GM08714 (cell line): ENCODE results near the gene KRT1.

Source experiments
- H3K4me3 ChIP-seq: fragments of 200-500 bp; sonication (Bioruptor generic); 2 replicates; pipeline ENCODE4 v1.5.1; 2014; ENCODE audit warnings: mild to moderate bottlenecking, low read length, inconsistent platforms
- ZNF274 ChIP-seq: IDR thresholded peaks from 2 replicates; pipeline ENCODE4 v1.6.1; 2012; ENCODE audit warnings: mild to moderate bottlenecking, low read depth, low read length

Gene KRT1

DNA sequence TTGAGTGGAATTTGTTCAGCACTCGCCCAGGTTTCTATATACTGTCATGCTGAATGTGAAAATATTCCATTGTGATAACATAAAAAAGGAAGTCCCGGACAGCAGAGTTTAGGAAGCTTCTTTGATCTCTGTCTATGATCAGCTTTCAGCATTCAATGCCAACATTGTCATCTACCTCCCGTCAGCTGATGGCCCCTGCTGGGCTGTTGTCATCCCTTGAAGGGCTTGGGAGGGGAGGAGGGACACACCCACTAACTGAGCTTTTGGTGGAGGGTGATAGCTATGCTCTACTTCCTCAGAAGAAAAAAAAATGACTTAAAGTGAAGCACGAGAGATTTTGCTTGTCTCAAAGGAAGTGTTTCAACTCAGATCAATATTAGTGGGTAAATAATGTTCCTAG is 27.8 kb upstream of the KRT1 start:
- TF ChIP-seq ZNF274, result no peak
- H3K4me3 ChIP-seq, result no peak overlapping the region

DNA sequence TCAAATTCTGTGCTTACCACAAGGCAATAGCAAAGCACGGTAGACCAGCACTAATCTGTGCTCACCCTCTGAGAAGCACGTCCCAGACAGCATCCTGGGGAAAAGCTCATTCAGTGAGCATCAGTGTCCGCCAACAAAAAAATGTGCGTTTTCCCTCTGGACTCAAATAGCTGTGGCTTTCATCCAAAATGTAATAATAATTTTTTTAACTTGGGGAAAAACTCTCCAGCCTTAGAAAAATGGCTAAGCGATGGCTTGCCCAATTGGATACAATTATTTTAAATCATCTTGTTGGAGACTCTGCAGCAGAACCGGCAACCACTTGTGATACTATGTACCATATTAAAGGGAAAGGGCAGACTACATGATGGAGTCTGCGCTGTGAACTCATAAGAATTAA is 24.3 kb upstream of the KRT1 start:
- no peak for TF ChIP-seq ZNF274
- no peak overlapping the region for H3K4me3 ChIP-seq

DNA sequence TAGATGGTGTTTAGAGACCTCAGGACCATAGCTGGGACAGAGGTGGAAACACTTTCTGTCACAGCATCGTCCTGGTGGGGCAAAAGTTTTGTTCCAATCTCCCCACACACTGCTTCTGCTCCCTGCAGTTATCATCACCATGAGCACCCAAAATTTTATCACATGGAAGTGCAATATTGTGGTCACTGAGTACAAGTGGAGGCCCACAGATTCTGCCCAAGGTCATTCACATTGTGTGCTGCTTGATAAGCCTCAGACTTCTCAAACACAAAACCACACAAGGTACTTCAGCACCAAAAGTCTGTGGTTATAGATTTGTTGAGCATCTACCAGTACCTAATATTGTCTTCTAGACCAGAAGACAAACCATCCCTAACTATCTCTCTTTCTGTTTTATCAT is 23.7 kb upstream of the KRT1 start:
- H3K4me3 ChIP-seq, result no peak overlapping the region
- no peak for TF ChIP-seq ZNF274

DNA sequence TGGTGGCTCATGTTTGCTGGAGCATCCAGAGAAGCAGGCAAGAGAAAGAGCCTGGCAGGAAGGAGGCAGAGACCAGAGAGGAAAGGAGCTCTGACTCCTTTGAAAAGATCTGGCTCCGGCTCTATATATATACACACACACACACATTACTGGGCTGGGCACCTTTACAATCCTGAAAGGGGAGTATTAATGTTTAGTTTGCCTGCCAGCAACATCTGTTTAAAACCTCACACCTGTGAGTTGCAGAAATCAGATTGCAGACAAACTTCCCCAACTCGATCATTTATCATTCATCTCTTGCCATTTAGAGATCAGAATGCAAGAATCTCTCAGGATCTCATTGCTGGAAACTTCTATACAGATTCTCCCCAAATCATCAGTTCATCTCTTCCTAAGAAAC is 23.2 kb upstream of the KRT1 start, which contains the start of gene KRT77:
Gene KRT77, minus strand, starts transcription at position 101 of the 400 bp plus-strand sequence. Its CDS starts 90 bp downstream, at position 11.
- TF ChIP-seq ZNF274, result no peak
- H3K4me3 ChIP-seq, result no peak within 1 kb of the TSS

DNA sequence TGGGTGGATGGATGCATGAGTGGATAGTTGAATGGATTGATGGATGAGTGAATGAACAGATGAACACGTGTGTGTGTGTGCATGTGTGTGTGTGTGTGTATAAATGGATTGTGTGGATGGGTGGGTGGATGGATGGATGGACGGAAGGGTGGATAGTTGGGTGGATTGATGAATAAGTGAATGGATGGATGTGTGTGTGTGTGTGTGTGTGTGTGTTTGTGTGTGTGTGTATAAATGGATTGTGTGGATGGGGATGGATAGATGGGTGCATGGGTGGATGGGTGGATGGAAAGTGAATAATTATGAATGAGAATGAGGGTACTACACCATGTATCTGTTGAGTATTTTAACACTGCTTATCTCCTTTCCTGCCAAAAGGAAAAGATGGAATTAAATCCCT is 22.1 kb upstream of the KRT1 start:
- no peak for TF ChIP-seq ZNF274

DNA sequence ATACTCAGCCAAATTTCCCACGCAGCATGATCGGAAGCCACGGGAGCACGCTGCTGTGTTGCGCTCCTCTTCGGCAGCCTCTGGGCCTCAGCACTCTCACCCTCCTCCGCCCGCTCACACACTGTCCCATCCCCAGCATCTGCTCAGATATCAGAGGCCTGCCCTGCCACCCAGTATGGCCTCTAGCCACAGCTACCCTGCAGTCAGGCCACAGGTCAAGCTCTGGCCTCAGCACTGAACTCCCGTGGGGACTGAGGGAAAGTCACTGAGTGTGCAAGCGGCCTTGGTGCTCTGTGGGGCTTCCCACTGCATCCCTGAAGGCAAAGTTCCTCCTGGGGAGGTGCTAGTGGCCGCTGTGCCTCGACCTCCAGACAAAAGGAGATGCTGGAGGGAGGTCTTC is 21.1 kb upstream of the KRT1 start:
- no peak for TF ChIP-seq ZNF274
- H3K4me3 ChIP-seq, result no peak overlapping the region

More for the DNA sequence above, 22.1 kb upstream of the KRT1 start:
- no peak overlapping the region for H3K4me3 ChIP-seq

DNA sequence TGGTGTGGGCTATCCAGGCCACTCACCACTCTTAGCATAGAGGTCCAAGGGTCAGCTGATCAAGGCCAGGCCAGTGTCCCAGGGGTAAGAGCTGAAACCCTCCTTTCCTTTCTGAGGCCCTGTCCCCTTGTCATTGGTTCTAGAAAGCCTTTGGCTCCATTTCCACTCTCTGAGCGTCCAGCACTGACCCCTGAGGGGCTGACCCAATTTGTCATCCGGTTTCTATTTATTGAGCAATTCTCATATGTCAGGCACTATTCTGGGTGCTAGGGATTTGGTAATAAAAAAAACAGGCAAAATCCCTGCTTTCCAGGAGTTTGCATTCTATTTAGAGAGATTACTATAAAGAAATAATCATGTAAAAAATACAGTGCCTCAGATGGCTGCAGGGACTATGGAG is 19.8 kb upstream of the KRT1 start:
- H3K4me3 ChIP-seq, result no peak overlapping the region
- no peak for TF ChIP-seq ZNF274

DNA sequence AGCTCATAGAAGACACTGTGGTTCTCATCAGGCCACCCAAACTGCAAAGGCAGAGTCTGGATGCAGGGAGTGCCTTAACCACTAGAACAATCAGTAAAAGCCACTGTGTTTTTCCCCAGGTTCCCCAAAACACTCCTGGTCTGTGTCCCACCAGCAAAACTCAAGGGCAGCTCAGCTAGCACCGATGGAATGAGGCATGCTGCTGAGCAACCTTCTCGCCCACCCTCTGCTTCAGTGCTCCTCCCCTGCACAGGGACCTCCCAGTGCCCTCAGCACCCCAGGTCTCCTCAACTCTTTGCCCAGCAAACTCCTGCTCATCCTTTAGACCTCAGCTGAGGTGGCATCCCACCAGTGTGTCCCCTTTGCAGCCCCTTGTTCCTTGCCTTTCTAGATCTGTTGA is 19.2 kb upstream of the KRT1 start:
- H3K4me3 ChIP-seq, result no peak overlapping the region
- TF ChIP-seq ZNF274, result no peak

DNA sequence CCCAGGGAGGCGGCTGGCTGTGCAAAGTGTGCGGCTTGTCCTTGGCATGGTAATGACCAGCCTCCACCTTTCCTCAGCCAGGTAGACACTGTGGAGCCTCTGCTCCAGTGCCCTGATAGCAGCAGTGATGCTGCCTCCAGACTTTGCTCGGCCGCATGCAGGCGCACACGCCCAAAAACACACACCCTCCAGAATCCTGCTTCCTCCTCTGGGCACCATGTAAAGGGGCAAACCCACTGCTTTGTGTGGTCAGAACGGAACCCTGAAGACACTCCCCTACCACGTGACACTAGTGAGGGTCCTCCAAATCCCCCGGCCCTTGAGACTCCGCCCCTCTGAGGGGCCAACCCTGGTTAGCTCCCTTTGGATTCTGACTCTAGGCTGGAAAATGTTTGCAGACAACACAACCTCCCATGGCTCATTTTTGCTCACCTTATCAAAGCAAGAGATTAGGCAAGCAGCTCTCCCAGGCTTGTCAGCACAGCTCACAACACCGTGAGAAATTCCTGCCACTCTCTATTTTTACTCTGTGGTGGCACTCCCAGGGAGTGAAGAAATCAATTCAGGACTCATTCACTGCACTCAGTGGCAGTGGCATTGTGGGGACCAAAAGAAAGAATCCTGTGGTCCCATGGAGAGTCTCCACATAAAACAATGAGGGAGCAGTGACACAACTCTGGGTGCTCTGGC is 18.6 kb upstream of the KRT1 start:
- TF ChIP-seq ZNF274, result no peak
- H3K4me3 ChIP-seq, result no peak overlapping the region

DNA sequence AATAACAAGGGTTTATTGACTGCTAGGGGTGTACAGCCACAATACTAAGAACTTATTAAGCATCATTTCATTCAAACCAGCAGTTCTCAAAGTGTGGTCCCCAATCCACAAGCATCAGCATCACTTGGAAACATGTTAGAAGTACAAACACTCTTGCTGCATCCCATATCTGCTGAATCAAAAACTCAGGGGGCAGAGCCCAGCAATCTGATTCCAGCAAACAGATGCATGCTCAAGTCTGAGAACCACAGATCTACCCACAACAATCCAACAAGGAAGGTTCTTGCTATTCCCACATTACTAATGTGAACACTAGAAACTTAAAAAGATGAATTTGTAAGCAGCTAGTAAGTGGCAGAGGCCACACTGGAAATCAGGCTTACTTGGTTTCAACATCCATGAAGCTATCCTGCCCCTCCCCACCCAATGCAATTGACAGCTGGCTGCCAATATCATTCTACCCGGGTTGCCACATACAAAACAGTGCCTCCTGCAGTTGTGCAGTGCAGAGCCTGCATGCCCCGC is 16.9 kb upstream of the KRT1 start:
- H3K4me3 ChIP-seq, result no peak overlapping the region
- no peak for TF ChIP-seq ZNF274

DNA sequence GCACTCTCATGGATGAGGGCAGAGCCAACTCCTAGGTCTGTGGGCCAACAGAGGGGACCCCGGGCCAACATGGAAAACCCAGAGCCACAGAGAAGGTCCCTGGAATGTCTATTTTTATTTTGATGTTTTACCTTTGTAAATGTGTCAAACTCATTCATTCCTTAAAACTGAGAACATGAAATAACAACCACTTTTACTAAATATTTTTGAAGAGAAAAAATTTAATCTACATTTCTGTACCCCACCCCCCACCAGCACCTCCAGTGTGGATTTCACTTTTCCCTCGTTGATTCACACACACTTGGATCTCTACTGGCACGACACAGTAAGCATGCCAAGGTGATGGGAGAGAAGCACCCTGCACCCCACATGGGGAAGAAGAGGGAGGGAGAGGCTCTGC is 16.4 kb upstream of the KRT1 start:
- no peak for TF ChIP-seq ZNF274

DNA sequence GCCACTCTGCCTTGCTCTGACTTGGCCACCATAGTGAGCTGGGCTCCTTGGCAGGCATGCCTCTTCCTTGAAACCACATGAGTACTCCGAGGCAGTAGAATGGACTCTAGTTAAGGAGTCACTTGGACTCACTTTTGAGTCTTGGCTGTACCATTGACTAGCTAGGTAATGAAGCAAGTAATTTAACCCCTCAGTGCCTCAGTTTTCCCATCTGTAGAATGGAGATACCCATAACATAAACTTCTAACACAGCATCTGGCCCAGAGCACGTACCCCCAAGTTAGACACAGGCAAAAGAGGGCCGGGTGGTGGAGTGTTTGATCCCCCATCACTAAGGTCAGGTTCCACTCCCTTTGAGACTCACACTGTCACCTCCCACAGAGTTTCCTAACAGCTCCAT is 14.8 kb upstream of the KRT1 start:
- TF ChIP-seq ZNF274, result no peak
- no peak overlapping the region for H3K4me3 ChIP-seq

More for the DNA sequence above, 16.4 kb upstream of the KRT1 start:
- H3K4me3 ChIP-seq, result no peak overlapping the region

DNA sequence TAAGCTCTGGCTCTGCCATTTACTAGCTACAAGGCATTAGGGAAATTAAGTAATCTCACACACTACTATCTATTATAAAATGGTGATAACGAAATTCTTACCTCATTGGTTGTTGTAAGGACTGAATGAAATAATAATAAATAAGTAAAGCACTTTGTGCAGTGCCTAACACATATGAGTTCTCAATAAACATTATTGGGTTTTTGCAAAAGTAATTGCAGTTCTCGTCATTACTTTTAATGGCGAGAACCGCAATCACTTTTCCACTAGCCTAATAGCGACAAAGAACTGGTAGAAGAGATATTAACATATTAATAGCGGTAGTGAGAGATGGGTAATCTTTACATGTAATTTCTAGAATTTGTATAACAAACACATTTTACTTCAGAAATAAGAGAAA is 13.9 kb upstream of the KRT1 start:
- H3K4me3 ChIP-seq, result no peak overlapping the region
- TF ChIP-seq ZNF274, result no peak

DNA sequence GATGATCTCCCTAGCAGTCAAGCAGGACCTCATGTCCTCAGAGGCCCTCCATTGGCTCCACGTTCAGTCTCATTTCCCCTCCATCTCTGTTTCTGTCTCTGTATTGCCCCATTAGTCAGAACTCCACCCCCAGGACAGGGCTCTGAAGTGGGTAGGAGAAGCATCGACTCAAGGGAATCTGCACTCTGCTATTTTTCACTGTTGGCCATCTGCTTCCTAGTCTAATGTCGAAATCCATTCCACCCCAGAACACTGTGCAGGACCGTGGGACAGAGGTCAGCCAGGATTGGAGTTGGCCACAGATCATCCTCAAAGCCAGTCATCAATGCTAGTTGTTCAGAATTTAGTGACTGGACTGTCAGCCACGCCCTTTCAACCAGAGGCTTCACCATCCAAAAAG is 13.1 kb upstream of the KRT1 start:
- no peak overlapping the region for H3K4me3 ChIP-seq

DNA sequence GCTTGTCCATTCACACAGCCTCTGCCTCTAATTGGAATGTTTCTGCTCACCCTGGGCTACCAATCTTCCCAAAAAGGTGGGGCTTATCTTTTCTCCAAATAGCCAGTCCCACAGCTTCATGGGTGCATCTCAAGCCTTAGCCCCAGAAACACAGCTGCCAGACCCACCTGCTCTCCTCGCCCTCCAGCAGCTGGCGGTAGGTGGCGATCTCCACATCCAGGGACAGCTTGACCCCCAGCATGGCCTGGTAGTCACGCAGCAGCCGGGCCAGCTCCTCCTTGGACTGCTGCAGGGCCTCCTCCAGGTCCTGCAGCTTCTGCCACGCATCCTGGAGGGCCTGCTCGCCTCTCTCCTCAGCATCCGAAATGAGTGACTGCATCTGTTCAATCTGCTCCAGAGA is 12.0 kb upstream of the KRT1 start:
- H3K4me3 ChIP-seq, result no peak overlapping the region
- TF ChIP-seq ZNF274, result no peak

More for the DNA sequence above, 13.1 kb upstream of the KRT1 start:
- no peak for TF ChIP-seq ZNF274

DNA sequence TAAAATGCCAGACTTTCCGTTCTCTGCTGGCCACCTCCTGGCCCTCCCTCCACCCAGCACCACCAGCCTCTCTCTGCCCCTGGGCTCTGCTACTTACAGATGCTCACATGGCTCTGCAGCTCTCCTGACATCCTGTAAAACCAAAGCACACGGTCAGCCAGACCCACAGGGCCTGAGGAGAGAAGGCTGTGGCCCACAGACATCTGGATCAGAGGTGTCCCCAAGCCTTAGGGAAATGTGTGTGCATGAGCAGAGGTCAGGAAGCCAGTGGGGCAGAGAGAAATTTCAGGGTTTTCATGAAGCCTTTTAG is 11.6 kb upstream of the KRT1 start:
- H3K4me3 ChIP-seq, result no peak overlapping the region
- no peak for TF ChIP-seq ZNF274
